Measurements from ENCODE around the gene ZFR2.
A peak's percentile ranks its signal among the peaks of the same experiment; 100 is the strongest.
"Not testable (repeated sequence)": the region's sequence is repeated elsewhere in the genome, so short reads cannot be mapped to it uniquely, and the experiment has no call there.

The ZFR2 gene

DNA sequence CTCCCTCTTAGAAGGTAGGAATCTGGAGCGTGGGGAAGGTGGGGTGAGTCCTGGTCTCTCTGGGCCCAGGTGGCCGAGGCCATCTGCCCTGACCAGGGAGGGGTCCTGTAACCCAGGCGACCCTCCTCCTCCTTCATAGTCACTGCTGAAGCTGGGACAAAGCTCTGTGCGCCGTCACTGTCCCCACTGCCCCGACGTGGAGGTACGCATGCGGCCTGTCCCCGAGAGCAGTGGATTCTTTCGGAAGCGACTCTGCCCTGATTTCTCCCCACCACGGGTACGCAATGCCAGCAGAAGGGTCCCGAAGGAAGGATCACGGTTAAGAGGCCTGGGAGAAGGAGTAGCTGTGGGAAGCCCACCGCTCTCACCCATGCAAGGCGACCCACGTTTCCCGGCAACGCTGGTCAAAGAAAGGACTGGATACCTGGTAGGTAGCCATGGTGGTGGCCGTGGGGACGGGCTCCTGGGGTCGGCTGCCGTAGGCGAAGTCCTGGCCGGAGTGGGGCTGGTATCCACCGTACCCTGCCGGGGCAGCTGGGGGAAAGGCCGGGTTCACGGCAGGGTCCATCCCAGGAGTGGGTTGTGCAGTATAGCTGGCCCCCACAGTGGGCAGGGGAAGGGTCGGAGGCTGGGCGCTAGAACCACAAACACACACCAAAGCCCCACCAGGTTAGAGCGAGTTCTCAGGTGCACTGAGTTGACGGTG lies 34.3 kb downstream of the ZFR2 start:
- DNase-seq, result no peak

GRCh38 chr19:3833578-3834348 lies 35.1 kb downstream of the ZFR2 start:
- no peak for DNase-seq

GRCh38 chr19:3832001-3832400 lies 36.8 kb downstream of the ZFR2 start:
- no peak for DNase-seq

GRCh38 chr19:3831601-3832000 lies 37.2 kb downstream of the ZFR2 start:
- DNase-seq, result no peak

GRCh38 chr19:3830621-3831589 lies 37.9 kb downstream of the ZFR2 start:
- no peak for DNase-seq

- DNase-seq, result no peak
These were observed 41.5 kb downstream of the ZFR2 start for GRCh38 chr19:3827306-3827705.

- no peak for DNase-seq
These were observed 42.7 kb downstream of the ZFR2 start for GRCh38 chr19:3826163-3826562.

GRCh38 chr19:3825286-3825956 lies 43.4 kb downstream of the ZFR2 start:
- DNase-seq, result no peak

- DNase-seq, result no peak
These were observed 45.5 kb downstream of the ZFR2 start for GRCh38 chr19:3823350-3823713.

DNA sequence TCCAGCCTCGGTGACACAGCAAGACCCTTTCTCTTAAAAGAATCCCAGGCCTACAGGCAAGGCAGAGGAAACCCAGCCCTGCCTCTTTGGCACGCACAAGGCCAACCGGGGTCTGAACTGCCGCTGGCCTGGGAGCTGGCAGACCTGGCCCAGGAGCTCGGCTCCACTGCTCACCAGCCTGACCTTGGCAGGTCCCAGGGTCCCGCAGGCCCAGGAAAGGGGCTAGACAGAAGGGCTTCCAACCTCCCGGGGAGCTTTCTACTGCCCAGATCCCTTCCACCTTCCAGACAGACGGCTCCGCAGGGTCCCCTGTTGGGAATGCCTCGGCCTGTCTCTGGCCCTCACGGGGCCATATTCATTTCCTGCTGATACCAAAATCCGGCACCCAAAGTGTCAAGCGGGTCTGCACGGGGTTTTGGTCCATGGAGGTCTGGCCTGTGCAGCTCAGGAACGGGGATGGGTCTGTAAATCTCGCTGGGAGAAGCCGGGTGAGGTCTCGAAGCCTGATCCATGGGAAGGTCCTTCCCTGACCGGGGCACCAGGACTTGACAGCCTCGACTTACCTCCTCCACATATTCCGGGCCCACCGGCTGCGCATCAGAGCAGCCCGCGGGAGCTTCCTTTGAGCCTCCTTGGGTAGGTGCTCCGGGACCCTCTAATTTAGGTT lies 46.0 kb downstream of the ZFR2 start:
- DNase-seq, result no peak

DNA sequence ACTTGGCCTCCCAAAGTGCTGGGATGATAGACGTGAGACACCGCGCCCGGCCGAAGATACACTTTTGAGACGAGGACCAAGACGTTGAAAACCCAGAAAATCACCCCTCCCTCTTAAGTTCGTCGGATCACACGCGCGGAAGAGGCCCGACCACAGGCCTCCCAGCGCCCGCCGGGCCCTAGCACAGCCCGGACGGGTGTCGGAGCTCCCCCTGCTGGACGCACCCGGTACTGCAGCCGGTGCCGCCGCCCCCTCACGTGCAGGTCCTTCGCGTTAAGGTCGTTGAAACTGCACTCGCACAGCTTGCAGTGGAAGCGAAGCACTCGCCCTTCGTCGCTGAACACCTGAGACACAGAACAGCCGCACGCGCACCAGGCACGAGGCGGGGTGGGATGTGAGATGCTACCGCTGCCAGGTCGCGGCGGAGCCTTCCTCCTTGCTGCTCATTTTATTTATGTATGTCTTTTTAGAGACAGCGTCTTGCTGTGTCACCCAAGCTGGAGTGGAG lies 46.9 kb downstream of the ZFR2 start:
- DNase-seq, result peak; percentile 92

DNA sequence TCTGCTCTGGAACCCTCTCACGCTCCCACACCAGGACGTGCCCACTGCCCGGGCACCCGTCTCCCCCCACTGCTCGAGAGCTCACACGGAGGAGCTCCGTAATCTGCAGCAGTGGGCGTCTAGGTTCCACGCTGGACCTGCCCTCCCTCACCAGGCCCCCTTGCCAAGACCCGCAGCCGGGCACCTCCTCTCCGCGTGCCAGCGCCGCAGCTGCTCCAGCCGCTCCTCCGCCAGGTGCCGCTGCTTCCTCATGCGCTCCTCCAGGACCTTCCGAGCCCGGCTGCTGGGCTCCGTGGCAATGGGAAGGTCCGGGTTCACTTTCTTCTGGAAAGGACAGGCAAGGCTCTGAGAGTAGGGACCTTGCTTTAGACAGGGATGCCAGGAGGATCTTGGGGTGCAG lies 47.7 kb downstream of the ZFR2 start:
- no peak for DNase-seq

- DNase-seq, result no peak
These were observed 48.8 kb downstream of the ZFR2 start for GRCh38 chr19:3819989-3820388.

DNA sequence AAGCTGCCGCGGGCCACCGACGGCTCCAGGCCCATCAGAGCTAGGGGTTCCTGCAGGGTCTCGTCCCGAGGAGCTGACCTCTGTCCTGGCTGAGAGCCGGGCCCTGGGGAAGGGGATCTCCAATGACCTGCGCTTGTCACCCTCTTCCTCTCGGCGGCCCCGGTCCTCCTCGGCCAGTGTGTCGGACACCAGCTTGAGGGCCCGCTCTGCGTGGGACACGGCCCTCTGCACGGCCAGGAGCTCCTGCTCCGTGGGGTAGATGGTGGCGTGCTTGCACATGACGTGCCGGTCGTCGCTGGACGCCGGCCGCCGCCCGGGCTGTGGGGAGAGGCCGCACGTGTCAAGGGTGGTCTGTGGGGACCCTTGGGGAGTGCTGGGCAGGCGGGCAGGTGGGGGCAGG lies 49.9 kb downstream of the ZFR2 start:
- no peak for DNase-seq

DNA sequence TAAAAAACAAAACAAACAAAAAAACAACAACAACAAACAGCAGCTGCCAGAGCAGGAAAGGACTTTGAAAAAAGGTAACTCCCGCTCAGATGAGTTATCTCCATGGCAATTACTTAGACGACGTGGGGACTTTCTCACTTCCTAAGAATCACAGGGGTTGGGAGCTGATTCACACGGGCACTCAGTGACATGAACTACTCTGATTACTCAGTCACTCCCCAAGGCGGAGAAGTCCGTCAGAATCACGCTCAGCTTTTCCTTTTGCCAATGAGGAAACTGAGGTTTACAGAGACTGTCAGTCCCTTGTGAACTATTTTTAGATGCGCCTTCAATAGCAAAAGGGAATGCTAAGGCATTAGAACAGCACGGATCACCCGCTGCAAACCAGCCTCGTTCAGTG lies 50.4 kb downstream of the ZFR2 start:
- DNase-seq, result peak; percentile 47

DNA sequence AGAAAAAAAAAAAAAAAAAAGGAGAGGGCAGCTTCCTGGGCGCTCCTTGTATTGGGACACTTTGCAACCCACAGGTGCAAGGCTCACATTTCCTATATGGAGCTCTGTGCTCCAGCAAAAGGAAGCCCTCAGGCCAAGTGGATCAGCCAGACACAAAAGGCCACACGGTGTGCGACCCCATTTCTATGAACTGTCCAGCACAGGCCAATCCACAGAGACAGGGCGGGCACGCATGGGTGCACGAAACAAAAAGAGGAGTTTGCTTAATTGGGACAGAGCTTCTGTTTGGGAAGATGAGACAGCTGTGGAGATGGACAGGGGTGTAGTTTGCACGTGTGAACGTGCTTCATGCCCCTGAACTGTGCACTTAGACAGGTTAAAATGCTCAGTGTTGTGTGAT lies 51.1 kb downstream of the ZFR2 start:
- DNase-seq, result no peak

GRCh38 chr19:3816566-3817218 lies 52.1 kb downstream of the ZFR2 start:
- DNase-seq, result no peak

- DNase-seq, result not testable (repeated sequence)
These were observed 52.7 kb downstream of the ZFR2 start for GRCh38 chr19:3816148-3816547.

DNA sequence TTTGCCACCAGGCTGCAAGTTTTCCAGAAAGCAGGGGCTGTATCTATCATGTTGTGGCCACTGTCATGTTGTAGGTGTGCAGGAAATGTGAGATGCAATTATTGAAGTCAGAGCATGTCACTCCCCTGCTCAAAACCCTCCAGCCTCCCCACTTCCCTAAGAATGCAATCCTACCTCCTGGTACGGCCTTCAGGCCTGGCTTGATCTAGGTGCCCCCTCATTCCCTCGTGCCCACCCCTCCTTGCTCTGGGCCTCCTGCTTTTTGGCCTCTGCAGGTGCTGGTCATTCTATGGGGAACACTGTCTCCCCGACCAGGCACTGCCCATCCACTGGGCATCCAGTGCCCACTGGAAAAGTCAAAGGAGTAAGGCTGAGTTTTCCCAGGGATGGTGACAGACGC lies 54.2 kb downstream of the ZFR2 start:
- no peak for DNase-seq

DNA sequence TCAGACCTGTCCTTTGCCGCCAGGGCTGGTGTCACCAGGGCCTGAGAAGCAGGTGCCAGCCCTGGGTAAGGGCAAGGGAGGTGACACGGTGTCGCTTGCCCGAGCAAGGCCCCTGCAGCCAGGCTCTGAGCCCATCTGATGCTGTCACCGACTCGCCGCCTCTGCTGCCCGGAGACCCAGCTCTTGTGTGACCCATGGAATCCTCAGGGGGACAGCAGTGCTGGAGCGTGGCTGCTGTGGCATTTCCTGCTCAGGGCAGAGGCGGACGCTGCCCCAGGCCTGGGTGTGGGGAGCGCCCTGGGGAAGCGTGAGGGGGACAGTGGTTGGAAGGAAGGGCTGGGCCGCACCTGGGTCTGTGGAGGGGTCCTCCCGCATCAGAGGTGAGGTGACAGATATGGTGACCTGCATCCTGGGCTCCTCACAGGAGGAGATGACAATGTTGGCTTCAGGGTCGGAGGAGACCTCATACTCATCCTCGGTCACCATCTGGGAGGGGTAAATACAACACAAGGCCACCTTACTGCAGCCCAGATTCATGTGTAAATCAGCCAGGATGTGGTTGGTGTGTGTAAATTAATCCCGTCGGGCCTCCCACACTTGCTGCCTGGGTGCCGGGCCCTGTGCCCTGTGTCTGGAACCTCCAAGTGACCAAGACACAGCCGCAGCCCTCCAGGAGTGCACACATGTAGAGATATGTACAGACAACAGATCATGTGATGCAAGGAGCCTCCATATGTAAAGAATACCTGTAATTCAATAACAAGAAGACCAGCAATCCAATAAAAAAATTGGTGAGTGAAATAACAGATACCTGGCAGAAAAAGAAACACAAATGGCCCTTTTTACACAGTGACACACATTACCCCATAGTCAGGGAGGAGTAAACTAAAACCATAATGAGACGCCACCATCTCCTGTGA lies 55.1 kb downstream of the ZFR2 start:
- no peak for DNase-seq

Measured in activated naive CD4-positive, alpha-beta T cell treated with Interleukin-2 at 50 U/mL for 16 hours (primary cell).